GM18519 (cell line): Measurements from ENCODE around the gene SCAPER.

Experiments used
- ATAC-seq: cut with Tn5 transposase; IDR thresholded peaks from one replicate; pipeline ENCODE4 v1.9.1; 2021; ENCODE audit warnings: mild to moderate bottlenecking, moderate library complexity; ENCODE audit not compliant: unreplicated experiment, low FRiP score

Gene SCAPER

GRCh38 chr15:76682833-76683232 is 222.3 kb downstream of the SCAPER start:
- ATAC-seq = no peak

DNA sequence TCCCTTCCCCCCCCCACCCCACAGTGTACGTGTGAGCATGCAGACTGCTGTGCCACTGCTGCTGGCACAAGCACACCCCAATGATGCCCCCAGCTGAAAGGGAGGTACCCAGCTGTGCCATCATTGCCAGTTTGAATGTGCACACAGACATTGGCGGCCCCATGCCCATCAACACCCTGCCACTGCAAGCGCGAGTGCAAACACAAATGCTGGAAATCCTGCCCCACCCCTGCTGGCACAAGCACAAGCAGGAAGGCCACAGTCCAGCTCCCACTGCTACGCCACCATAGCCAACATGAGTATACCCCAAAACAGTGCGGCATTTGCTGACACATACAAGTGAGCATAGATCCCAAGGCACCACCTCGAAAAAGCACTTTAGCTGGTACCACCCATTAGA is 222.9 kb downstream of the SCAPER start:
- no peak for ATAC-seq

DNA sequence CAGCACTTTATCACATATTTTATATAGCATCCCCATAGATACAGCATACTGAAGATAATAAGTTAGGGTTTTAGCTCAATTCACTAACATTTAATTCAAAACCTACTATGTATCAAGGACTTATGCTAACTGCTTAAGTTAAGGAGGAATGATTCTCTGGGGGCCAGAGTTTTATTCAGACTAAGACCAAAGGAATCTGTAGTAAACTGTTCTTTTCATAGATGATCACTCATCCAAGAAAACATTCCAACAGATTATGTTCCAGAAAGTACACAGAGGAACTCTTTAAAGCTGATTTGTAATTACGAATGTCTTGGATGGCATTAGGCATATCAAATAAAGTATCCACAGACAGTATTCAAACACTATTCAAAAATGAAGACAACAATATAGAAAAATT is 226.4 kb downstream of the SCAPER start:
- ATAC-seq = no peak

DNA sequence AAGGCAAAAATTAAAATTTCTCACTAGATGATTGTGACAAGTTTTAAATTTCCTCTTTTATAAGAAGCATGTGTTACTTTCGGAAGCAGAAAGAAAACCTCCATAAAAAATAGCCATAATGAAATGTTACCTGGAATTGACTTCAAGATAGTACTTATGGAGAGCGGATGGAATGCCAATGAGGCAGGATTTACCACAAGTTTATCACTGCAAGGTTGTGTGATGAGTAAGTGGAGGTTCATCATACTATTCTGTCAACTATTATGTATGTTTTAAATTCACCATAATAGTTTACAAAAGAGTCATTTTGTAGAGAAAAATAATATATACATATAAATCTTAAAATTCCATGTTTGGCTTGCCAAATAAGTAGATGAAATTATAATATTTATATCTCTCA is 230.3 kb downstream of the SCAPER start:
- no peak for ATAC-seq

- no peak for ATAC-seq
Measured at GRCh38 chr15:76669521-76670207, 235.5 kb downstream of the SCAPER start.

DNA sequence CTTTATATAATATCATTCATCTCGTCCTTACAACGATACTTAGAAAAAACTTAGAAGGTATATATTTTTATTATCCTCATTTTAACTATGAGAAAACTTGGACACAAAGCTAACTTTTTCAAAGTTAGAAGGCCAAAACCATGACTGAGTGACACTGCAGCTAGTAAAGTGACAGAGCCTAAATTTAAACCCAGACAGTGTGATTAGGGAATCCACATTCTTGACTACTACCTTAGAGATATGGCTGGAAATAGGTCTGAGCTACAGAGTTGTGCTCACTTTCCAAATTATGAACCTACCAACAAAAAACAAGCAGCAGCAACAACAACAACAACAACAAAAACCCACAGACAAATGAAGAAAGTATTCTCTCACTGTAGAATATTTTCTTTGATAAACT is 236.2 kb downstream of the SCAPER start:
- no peak for ATAC-seq

DNA sequence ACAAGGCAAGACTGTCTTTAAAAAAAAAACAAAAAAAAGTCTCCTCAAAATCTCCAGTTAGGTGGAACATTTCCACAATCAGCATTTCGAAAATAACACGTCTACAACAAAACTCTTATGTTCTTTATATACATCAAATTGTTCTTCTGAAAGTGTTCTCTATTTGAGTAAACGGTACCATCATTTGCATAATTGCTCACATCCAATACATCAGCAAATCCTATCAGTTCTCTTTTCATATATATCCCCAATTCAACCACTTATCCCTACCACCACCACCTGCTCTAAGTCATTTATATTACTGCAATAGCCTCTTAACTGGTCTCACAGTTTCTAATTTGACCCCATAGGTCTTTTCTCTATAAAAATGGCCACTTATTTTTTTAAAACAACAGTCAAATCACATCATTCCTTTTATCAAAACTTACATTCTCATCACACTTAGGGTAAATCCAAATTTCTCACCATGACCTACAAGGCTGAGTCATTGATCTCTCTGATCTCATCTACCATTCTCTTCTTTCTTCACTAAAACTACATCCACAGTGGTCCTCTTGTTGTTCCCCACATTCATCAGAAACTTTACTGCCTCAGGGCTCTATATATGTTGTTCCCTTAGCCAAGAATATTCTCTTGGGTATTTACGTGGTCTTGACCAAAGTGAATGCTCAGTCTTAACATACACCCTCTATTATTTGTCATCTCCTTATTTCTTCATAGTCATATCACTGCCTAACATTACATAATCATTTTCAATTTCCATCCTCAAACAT is 237.0 kb downstream of the SCAPER start:
- ATAC-seq = no peak

DNA sequence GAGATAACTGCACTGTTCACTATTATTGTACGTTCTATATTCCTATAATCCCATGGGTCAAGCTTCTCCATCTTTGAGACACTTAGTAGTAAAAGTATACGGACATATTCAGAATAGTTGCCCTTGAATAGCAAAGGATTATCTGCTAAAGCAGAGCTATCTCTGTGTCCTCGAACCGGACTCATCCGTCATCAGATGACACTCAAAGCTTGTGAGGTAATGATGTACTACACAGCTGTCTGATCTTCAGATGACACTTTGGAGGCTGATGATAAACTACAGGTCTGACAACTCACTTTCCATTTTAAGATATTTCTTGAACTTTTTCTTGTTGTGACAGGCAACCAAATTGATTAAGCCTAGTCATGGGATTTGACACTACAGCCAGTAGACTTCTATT is 240.2 kb downstream of the SCAPER start:
- ATAC-seq = no peak

GRCh38 chr15:76664411-76664810 is 240.7 kb downstream of the SCAPER start:
- ATAC-seq = no peak

- ATAC-seq = no peak
Measured at GRCh38 chr15:76663529-76663928, 241.6 kb downstream of the SCAPER start.

- ATAC-seq = no peak
Measured at GRCh38 chr15:76648732-76649444, 256.3 kb downstream of the SCAPER start.

DNA sequence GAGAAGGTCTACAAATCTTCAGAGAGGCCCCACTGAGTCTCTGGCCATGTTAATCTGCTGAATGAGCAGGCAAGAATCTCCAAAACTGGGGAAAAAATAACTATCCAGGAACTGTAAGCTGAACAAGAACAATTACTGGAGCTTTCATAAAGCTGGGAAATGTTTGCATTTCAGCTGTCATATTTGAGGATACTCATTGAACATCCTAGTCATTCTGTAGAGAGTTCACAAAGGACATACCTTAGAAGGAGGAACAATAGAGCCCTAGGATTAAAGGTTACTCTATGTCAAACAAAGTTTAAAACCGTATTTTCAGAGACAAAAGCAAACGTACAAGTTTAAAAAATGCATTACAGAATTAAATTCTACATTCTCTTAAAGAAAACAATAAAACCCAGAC is 257.5 kb downstream of the SCAPER start:
- ATAC-seq = no peak

DNA sequence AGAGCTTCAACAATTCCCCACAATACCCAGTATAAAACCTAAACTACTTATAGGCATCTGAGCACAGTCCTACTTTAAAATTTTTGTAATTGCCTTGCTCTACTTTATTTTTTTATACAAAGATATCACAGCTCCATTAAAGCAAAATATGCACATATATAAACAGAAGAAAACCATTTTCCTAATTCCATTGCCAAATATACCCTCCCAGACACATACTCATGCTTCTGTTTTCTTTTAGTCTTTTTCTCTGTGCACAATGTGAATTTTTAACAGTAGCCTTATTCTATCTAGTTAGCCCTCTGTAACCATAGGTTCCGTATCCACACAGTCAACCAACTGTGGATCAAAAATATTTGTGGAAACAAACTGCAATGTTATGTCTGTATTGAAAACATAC is 260.5 kb downstream of the SCAPER start:
- ATAC-seq = no peak

GRCh38 chr15:76642671-76643070 is 262.5 kb downstream of the SCAPER start:
- no peak for ATAC-seq

DNA sequence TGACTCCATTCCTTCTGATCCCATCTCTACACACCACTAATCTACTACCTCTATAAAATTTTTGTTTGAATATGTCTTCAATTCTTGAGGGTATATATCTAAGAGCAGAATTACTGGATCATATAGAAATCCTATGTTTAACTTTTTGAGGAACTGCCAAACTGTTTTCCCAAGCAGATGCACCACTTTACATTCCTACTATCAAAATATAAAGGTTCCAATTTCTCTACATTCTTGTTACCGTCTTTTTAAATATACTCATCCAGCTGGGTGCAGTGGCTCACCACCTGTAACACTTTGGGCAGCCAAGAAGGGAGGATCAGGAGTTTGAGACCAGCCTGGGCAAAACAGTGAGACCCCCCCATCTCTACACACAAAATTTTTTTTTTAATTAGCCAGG is 268.0 kb downstream of the SCAPER start:
- ATAC-seq = no peak

DNA sequence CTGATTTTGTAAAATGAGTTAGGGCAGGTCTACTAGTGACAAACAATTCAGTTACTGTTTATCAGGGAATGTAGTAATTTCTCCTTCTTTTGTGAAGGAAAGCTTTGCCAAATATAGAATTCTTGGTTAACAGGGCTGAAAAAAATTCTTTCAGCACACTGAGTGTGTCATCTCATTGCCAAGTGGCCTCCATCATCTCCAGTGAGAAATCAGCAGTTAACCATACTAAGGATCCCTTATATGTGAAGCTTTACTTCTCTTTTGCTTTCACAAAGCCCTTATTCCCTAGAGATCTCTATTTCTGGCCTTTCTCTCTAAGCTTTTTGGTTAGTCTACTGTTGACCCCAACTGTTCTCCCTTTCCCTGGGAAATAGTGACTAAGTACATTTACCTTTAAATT is 269.1 kb downstream of the SCAPER start:
- ATAC-seq = no peak

DNA sequence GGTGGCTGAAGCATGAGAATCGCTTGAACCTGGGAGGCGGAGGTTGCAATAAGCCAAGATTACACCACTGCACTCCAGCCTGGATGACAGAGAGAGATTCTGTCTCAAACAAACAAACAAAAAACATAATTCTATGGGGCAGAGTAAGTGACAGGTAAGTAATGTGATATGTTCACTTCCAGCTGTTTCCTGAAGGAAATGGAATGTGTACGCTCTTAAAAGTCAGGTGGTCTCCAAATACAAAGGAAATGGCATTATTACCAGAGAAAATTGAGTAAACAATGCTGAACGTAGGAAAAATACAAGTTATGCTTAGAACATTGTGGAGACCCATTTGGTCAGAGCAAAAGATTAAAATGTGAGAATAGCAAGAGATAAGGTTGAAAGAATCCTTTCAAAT is 278.5 kb downstream of the SCAPER start:
- no peak for ATAC-seq

DNA sequence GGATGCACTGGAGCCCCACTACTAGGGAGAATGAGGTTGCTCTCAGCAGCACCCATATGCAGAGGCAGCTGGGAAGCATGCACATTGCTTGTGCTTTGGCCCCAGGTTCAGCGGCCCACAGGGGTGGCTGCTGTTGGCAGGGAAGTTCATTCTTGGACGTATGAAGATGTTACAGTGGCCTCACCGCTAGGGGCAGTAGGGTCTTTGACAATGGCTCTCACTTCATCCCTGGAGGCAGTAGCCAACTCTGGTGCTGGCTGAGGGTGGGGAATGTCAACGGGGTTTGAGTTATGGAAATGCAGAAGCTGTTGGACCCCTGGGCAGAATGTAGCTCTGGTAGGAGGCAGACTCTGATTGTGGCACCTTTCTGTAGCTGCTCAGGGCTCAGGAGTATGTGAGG is 279.9 kb downstream of the SCAPER start:
- no peak for ATAC-seq

DNA sequence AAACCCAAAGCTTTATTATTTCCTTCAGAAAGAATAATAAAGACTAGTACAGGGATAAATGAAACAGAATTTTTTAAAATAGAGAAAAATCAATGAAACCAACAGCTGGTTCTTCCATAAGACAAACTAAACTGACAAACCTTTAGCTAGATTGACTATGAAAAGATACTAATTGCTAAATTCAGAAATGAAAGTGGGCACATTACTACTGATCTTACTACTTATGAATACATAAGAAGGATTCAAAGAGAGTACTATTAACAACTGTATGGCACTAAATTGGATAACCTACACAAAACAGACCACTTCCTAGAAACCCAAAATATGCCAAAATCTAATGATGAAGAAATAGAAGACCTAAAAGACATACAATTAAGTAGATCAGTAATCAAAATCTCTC is 290.4 kb downstream of the SCAPER start:
- no peak for ATAC-seq

- ATAC-seq = no peak
Measured at GRCh38 chr15:76588811-76589747, 316.1 kb downstream of the SCAPER start.

- no peak for ATAC-seq
Measured at GRCh38 chr15:76585576-76585897, 319.6 kb downstream of the SCAPER start.
